Measurements from ENCODE around the gene PLPPR3.

The PLPPR3 gene

DNA sequence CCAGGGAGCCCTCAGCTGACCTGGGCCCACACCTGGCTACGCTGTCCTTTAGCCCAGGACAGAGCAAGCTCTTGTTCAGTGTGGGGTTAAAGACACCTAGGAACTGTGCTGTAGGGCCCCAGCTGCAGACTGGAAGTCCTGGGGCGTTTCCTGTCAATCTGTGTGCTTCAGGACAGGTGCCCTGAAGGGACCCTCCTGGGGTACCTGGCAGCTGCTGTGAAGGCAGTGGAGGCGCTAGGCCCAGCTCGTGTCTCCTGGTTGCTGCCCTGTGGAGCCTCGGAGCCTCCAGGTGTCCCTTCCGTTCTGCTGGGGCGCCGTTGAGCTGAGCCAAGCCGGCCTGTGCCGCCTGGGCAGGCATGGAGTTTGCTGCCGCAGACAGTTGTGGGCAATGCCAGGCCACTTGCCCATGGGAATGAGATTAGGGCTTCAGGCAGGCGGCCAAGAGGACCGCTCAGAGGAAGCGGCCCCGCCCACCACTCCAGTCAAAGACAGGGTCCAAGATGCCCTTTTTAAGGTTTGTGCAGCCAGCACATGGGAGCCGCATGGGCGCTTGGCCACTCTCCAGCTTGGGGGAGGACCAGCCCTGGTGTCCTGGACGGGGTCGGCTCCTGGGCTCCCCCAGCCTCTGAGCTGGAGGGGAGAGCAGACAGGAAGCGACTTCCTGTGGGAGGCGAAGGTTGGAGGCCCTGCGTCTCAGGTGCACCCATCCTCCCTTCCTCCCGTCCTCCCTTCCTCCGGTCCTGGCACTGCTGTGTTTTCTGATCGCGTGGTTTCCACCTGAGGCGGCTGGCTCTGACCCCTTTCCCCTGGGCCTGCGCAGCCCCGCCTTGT lies 20.5 kb downstream of the PLPPR3 start:
- DNase-seq = peak in 2 of 42 donors; percentile 45 to 47
- intact Hi-C loops (cut with DNase I) = no loop called here

DNA sequence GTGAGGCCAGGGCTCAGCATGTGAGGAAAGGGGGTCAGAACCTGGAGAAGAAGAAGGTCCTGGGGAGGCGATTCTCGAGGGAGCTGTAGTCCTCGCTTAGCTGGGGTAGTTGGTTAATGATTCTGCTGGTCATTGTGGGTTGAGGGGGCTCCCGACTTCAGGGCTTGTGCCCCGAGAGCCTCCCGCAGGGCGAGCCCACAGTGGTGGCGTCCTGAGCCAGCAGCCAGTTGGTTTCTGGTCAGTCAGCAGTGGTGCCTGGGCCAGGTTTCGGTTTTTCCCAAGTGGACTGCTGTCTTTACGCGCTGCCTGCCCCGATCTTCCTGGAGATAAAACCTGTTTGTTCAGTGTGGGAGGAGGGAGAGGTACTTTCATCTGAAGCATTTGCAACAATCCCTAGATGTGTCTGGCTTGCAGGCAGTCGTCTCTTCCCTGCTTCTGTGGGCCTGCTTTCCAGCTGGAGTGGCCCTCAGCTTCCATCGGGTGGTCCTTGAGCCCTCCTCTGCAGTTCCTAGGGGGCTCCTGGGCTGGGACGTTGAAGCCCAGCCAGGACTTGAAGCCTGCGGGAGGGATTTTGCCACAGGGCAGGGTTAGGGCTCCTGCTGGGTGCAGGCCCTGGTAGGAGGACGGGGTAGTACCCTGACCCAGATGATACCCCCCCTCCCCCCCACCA lies 21.3 kb downstream of the PLPPR3 start:
- DNase-seq = no peak
- intact Hi-C loops (cut with DNase I) = no loop called here

DNA sequence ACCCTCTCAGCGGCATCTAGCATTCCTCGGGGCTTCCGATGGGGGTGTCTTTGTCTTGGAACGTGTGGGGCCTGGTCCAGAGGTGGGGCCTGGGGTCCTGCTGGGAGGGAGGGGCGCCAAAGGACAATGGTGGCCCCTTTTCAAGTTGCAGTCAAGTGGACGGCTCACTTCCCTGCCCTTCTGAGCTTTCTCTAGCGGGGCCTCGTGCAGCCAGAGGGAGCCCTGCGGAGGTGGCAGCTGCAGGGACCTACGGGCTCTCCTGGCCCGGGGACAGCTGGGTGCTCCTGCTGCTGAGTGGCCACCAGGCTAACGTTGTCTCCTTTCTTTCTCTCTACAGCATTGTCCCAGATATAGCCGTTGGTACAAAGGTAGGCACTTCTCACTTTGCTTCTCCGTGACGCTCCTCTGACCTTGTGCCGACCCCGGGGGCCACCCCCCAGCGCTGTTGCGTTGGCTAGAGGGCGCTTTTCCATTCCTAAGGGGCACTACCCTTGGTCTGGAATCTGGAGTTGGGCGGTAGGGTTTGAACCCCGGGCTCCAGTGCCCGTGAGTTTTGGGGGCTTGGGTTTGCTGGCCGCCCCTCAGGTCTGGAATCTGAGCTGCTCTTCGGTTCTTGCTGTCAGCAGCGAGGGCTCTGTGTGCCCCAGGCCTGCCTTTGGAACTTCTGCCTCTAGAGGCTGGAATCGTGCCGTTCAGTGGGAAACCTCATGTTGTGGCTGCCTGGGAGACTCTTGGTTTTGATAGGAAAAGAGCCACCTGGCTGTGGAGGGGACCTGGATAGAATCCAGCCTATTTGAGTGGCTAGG lies 22.5 kb downstream of the PLPPR3 start:
- intact Hi-C loops (cut with DNase I) = loop anchor here (5.0 to 10.0 kb wide), 2 partner anchors 93 to 134 kb away; partner anchors contain the start of genes MED16, RNF126 and RNU6-9

DNA sequence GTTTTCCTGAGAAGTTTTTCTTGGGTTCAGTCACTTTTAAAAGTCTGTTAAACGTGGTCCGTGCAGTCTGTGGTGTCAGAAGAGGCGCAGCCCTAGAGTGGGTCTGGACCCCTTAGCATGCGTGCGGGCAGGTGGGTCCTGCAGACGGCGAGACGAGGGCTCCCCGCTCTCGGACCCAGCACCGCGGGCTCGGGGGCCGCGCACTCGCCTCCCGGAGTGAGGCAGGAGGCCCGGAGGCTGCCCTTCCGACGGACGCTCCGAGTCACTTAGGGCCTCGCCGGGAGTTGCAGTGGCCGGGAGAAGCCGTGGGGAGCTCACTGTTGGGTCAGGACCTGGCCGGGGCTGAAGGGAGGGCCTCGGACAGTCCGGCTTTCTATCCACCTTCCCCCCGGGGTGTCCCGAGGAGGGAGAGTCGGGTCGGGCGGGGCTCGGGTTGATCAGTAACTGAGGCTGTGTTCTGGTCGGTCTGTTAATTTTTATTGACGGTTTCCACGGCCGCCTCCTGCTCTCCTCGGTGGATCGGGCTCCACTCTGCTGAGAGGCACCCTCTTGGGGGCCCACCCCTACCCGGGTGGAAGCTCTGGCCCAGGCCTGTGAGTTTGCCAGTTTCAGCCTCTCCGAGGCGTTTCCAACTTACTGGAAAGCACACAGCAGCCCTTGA lies 23.2 kb downstream of the PLPPR3 start:
- peak in 1 of 42 donors; percentile 11 for DNase-seq
- intact Hi-C loops (cut with DNase I) = loop anchor here (5.0 to 10.0 kb wide), 2 partner anchors 94 to 134 kb away; partner anchors contain the start of genes MED16, RNF126 and RNU6-9

More for the DNA sequence above, 22.5 kb downstream of the PLPPR3 start:
- DNase-seq = peak in 1 of 42 donors; percentile 12

DNA sequence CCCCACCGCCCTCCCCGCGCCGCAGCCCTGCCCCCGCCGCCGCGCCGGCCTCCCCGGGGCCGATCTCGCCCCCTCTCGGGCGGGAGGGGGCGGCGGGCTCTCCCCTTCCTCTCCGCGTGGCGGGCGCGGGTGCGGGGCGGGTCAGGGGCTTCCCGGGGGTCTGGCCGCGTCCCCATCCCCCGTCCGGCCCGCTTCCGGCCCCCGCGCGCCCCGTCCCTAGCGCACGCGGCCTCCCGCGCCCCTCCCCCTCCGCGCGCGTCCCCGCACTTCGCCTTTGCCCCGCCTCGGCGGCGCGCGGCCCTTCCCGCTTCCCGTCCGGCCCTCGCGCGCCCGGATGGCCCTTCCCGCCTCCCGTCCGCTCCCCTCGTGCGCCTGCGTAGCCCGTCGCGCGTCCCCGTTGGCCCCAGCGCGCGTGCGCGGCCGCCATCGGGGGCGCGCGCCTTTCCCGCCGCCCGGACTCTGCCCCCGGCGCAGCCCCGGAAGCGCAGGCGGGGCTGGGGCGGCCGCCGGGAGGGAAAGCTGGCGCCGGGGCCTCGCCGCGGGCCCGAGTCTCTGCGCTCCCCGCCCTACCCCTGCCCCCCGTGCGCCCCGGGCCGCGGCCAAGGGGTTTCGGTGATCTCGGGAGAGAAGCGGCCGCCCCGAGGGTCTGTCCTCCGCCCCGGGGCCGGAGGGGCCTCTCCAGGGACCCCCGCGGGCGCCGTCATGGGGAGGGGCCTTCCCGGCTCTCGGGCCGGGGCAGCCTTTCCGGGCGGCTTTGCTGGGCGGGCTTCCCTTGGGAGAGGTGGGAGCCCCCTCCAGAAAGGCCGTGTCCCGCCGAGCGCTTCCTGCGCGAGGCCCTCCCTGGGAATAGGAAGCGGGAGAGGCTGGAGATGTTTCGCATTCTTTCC lies 24.0 kb downstream of the PLPPR3 start:
- DNase-seq = peak in 40 of 42 donors; percentile 59 to 92 (median 80)
- intact Hi-C loops (cut with DNase I) = loop anchor here (5.0 to 10.0 kb wide), 2 partner anchors 95 to 133 kb away; partner anchors contain the start of genes MED16, RNF126 and RNU6-9

DNA sequence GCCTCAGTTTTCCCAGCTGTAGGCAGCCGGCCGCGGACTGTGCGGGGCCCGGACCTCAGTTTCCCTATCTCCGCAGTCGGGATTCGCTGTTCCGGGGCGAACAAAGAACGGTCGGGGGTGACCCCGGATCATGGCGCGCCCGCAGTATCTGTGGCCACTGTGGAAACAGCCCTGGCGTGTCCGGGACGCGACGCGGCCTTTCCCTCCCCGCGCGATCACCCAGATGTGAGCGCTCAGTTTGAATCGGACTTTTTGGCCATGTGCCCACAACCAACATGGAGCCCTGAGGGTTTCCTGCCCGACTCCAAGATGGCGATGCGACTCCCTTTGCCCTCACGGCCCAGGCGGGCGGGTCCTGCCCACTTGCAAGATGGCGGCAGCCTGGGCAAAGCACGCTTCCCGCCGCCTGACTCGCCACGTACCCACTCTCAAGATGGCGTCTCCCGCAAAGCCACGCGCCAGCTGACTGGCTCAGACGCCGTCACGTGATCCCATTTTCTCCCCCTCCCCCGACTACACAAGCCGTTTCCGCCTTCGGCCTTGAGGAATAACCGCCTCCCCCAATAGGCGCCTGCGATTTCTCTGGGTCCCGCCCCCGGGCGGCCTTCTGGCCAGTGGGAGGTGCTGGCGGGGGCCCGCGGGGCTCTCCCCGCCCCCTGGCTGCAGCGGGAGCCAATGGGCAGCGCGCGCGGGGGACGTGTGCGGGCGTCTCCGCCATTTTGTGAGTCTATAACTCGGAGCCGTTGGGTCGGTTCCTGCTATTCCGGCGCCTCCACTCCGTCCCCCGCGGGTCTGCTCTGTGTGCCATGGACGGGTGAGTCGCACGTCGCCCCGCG lies 24.8 kb downstream of the PLPPR3 start, which contains the start of gene PTBP1:
TSS of gene PTBP1 (plus strand) at position 761 of the 836 bp plus-strand sequence. CDS start at position 807, 46 bp downstream.
- DNase-seq = peak; percentile 99 to 100 (median 100)
- intact Hi-C loops (cut with DNase I) = loop anchor here (5.0 to 10.0 kb wide), 2 partner anchors 95 to 132 kb away; partner anchors contain the start of genes MED16, RNF126 and RNU6-9

DNA sequence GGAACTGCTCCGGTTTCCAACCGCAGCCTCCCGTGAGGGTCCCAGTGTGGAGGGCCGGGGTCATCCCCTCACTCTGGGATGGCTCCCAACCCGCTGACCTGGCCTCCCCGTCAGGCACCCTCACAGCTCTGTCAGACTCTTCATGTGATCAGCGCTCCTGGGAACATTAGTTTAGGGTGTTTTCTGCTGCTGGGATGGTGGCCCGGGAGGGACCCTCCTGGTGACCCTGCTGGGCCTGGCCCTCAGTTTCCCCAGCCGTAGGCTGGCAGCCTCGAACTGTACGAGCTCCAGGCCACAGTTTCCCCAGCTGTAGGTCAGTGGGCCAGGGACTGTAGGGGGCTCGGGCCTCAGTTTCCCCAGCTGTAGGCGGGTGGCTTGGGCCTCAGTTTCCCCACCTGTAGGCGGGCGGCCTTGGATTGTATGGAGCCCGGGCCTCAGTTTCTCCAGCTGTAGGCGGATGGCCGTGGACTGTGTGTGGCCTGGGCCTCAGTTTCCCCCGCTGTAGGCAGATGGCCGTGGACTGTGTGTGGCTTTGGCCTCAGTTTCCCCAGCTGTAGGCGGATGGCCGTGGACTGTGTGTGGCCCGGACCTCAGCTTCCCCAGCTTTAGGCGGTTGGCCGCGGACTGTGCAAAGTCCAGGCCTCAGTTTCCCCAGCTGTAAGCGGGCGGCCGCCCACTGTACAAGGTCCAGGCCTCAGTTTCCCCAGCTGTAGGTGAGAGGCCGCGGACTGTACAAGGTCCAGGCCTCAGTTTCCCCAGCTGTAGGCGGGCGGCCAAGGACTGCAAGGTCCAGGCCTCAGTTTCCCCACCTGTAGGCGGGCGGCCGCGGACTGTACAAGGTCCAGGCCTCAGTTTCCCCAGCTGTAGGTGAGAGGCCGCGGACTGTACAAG lies 25.8 kb downstream of the PLPPR3 start:
- intact Hi-C loops (cut with DNase I) = loop anchor here (5.0 to 10.0 kb wide), 2 partner anchors 96 to 131 kb away; partner anchors contain the start of genes MED16, RNF126 and RNU6-9
- no peak for DNase-seq

DNA sequence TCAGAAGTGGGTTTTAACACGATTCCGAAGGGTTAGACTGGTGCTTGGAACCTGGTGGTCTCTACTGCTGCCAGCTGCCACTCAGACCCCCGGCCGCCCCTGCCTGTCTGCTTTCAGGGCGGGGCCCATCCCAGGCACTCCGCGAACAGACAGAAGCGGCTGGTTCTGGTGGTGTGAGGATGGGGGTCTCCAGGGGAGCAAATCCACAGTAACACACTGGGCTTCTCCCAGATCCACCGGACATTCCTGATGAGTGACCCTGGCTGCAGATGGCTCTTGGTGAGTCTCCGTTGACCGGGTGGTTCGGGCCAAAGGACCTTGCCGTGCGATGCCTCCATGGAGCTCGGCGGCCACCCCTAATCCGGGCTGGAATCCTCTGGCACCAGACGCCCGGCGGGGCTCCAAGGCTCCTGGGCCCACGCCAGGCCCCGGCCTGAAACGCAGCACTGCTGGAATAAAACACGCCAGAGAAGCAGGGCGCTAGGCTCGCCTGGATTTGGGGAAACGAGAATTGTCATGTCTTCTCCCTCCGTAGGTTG lies 26.6 kb downstream of the PLPPR3 start:
- DNase-seq = peak in 7 of 42 donors; percentile 25 to 61 (median 45)
- intact Hi-C loops (cut with DNase I) = loop anchor here (5.0 to 10.0 kb wide), 2 partner anchors 97 to 130 kb away; partner anchors contain the start of genes MED16, RNF126 and RNU6-9

DNA sequence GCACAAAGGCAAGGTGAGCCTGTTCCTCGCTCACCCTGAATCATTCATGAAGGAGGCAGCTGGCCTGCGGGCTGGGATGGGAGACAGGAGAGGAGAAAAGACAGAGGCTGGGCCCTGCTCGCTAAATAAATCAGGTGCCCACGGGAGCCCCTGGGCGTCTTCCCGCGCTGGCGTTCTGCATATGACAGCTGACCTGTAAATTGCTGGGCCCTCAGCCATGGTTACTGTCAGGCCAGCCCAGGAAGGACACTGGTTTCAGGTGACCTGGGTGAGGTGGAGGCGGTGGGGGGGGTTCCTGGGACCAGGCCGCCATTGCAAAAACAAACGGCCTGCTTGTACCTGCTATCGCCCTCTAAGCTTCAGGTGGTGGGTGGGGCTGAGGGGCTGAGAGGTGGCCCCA lies 27.9 kb downstream of the PLPPR3 start:
- no peak for DNase-seq
- intact Hi-C loops (cut with DNase I) = loop anchor here (10.0 kb wide), 1 partner anchor 129 kb away; the partner anchor contains the start of gene RNF126

DNA sequence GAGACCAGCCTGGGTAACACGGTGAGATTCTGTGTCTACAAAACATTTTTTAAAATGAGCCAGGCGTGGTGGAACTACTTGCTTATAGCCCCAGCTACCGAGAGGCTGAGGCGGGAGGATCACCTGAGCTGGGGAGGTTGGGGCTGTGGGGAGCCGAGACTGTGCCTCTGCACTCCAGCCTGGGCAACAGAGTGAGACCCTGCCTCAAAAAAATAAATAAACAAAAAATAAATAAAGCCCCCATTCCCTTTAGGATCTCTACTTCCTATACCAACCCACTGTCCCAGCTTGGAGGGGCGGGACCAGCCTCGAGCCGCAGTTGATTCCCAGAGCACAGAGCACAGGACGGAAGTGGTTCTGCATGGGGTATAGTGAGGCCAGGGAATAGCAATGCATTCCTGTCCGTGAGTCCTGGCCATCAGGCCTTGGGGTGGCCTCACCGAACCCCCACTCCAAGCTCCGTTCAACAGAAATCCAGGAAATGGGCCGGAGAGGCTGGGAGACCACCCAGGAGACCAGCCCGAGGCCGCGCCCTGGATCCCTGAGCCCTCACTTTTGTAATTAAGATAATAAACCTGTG lies 29.4 kb downstream of the PLPPR3 start:
- no peak for DNase-seq
- intact Hi-C loops (cut with DNase I) = loop anchor here (10.0 kb wide), 1 partner anchor 128 kb away; the partner anchor contains the start of gene RNF126

DNA sequence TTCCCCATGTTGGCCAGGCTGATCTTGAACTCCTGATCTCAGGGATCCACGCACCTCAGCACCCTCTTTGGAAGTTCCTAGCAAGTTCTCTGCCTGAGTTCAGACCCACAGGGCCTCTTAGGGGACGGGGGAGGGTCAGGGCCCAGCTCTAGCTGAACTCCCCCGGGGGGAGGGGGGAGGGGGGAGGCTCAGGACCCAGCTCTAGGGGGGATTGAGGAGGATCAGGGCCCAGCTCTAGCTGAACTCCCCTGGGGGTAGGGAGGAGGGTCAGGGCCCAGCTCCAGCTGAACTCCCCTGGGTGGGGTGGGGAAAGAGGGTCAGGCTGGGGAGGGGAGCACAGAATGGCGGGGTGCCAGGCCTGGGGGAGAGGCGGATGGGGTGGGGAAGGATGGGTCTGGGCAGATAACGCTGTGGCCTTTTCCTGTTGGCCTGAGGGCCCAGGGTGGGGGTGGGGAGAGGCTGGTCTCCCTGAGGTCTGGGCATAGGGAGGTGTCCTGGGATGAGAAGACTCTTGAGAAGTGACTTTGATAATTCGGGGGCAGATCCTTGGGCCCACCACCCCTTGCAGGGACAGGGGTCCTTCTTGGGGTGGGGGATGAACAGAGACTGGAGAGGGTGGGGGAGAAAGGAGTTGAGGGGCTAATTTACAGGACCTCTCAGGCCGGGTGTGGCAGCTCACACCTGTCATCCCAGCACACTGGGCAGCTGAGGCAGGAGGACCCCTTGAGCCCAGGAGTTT lies 30.0 kb downstream of the PLPPR3 start:
- DNase-seq = no peak
- intact Hi-C loops (cut with DNase I) = loop anchor here (10.0 kb wide), 1 partner anchor 127 kb away; the partner anchor contains the start of gene RNF126

DNA sequence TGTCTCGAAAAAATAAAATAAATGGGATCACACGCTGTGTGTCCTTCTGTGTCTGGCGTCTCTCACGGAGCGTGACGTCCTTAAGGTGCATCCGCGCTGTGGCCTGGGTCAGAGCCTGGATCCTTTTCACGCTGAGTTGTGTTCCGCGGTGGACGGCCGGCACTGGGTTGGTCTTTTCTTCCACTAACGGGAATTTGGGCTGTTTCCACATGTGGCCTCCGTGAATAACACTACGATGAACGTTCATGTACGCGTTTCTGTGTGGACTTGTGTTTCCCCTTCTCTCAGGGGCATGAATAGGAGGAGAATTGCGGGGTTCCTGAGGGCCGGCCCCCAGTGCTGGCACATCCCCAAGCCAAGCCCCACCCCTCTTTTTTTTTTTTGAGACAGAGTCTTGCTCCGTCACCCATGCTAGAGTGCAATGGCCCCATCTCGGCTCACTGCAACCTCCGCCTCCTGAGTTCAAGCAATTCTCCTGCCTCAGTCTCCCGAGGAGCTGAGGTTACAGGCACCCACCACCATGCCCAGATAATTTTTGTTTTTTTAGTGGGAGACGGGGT lies 30.7 kb downstream of the PLPPR3 start:
- intact Hi-C loops (cut with DNase I) = loop anchor here (10.0 kb wide), 1 partner anchor 126 kb away; the partner anchor contains the start of gene RNF126
- DNase-seq = no peak

DNA sequence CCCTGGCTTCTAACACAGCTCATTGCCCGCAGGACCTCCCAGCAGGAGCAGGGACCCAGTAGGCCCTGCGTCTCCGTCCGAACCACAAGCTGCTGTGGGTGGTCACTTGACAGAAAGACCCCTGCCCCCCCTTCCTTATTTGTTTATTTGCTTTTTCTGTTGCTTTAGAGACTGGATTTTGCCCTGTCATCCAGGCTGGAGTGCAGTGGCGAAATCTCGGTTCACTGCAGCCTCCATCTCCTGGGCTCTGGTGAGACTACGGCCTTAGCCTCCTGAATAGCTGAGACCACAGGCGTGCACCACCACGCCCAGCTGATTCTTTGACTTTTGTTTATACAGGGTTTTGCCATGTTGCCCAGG lies 32.1 kb downstream of the PLPPR3 start:
- no peak for DNase-seq
- intact Hi-C loops (cut with DNase I) = loop anchor here (10.0 kb wide), 1 partner anchor 125 kb away; the partner anchor contains the start of gene RNF126

Measured in head of caudate nucleus (tissue), 42 donors.